ENCODE measurements around the gene CTRL. TPM values are rescaled to one million over a fixed set of nuclear protein-coding genes. Genes with fewer than 3 reads are reported as not detected.
"Not testable (repeated sequence)": the region's sequence is repeated elsewhere in the genome, so short reads cannot be mapped to it uniquely, and the experiment has no call there.

The CTRL gene
- polyA plus RNA-seq, 1 donor (not counting 4 experiments of a cell fraction or from before 2014, with no cell fraction given), result 0.10 TPM

- TF ChIP-seq CTCF (optimal IDR thresholded peaks at IDR 0.05 in 1 of 3, IDR thresholded peaks at IDR 0.05 in 1 of 3, conservative IDR thresholded peaks at IDR 0.05 in 1 of 3; ENCODE audit: extremely low read depth in 1 of 3, insufficient read depth in 2 of 3, low read length in 3 of 3) (no peak), EZH2 (IDR thresholded peaks at IDR 0.05; ENCODE audit: low read length) (no peak)
- Histone ChIP-seq H3K9me3 (ENCODE audit: control insufficient read depth, low read depth, low read length) (no peaks in the 10 kb centered on the region), H3K36me3 (ENCODE audit: control insufficient read depth in 2 of 2, extremely low read depth in 1 of 2, insufficient read depth in 2 of 2, low read length in 2 of 2) (peaks cover 4% of the 10 kb centered on the region in 2 experiments), H3K79me2 (ENCODE audit: control insufficient read depth, insufficient read depth, low read length) (peaks cover 6% of the 10 kb centered on the region), H2AFZ (ENCODE audit: control insufficient read depth, low read length) (no peak overlapping the region), H4K20me1 (ENCODE audit: control insufficient read depth, extremely low read depth, insufficient read depth, low read length) (peaks cover 17% of the 10 kb centered on the region), H3K27ac (ENCODE audit: control insufficient read depth, insufficient read depth, low read length) (no peak overlapping the region), H3K4me3 (ENCODE audit: control insufficient read depth in 2 of 3, extremely low read depth in 1 of 3, insufficient read depth in 2 of 3, low read depth in 1 of 3, low read length in 3 of 3) (no peak overlapping the region), H3K27me3 (ENCODE audit: control insufficient read depth, extremely low read depth, insufficient read depth, low read length) (no peaks in the 10 kb centered on the region), H3K9me1 (ENCODE audit: control insufficient read depth, extremely low read depth, insufficient read depth, low read length) (peaks cover 11% of the 10 kb centered on the region), H3K4me2 (ENCODE audit: control insufficient read depth, extremely low read depth, insufficient read depth, low read depth, low read length) (no peak overlapping the region), H3K4me1 (ENCODE audit: control insufficient read depth, extremely low read depth, insufficient read depth, low read length) (peaks cover 27% of the 10 kb centered on the region), H3K9ac (ENCODE audit: control insufficient read depth, extremely low read depth, insufficient read depth, low read length) (no peak overlapping the region)
- FAIRE-seq (peak; percentile 39), DNase-seq (ENCODE audit: low read depth, low spot score) (no peak)
- dilution Hi-C loops (cut with MboI; ENCODE audit: extremely low pct_ligation_motif_present, low sequenced_read_pairs), result no loop called here
Observed at GRCh38 chr16:67915831-67916723, 15.6 kb downstream of the CTRL start.

GRCh38 chr16:67915496-67915769 lies 16.2 kb downstream of the CTRL start:
- FAIRE-seq, result peak; percentile 69
- dilution Hi-C loops (cut with MboI; ENCODE audit: extremely low pct_ligation_motif_present, low sequenced_read_pairs); H3K27me3 ChIP-seq (ENCODE audit: control insufficient read depth, extremely low read depth, insufficient read depth, low read length); H3K36me3 ChIP-seq (ENCODE audit: control insufficient read depth in 2 of 2, extremely low read depth in 1 of 2, insufficient read depth in 2 of 2, low read length in 2 of 2); H3K9ac ChIP-seq (ENCODE audit: control insufficient read depth, extremely low read depth, insufficient read depth, low read length); H3K4me3 ChIP-seq (ENCODE audit: control insufficient read depth in 2 of 3, extremely low read depth in 1 of 3, insufficient read depth in 2 of 3, low read depth in 1 of 3, low read length in 3 of 3); H3K9me3 ChIP-seq (ENCODE audit: control insufficient read depth, low read depth, low read length); DNase-seq (ENCODE audit: low read depth, low spot score); H3K79me2 ChIP-seq (ENCODE audit: control insufficient read depth, insufficient read depth, low read length); H2AFZ ChIP-seq (ENCODE audit: control insufficient read depth, low read length); H3K4me2 ChIP-seq (ENCODE audit: control insufficient read depth, extremely low read depth, insufficient read depth, low read depth, low read length); H3K27ac ChIP-seq (ENCODE audit: control insufficient read depth, insufficient read depth, low read length): not testable (repeated sequence)
- Histone ChIP-seq H3K9me1 (ENCODE audit: control insufficient read depth, extremely low read depth, insufficient read depth, low read length) (peaks cover 11% of the 10 kb centered on the region), H3K4me1 (ENCODE audit: control insufficient read depth, extremely low read depth, insufficient read depth, low read length) (peaks cover 27% of the 10 kb centered on the region), H4K20me1 (ENCODE audit: control insufficient read depth, extremely low read depth, insufficient read depth, low read length) (peaks cover 14% of the 10 kb centered on the region)
